ENCODE results near the gene SRGAP3.

GRCh38 chr3:9163289-9163688 lies 86.2 kb downstream of the SRGAP3 start:
- TF ChIP-seq CTCF (conservative IDR thresholded peaks at IDR 0.05; ENCODE audit: low read depth, low read length) = no peak
- no peak for TF ChIP-seq EZH2 (IDR thresholded peaks at IDR 0.05; ENCODE audit: borderline replicate concordance, low read depth, low read length, poor library complexity, severe bottlenecking)

Measured in A673 (cell line).